Measurements from ENCODE around the gene SLC7A14.

DNA sequence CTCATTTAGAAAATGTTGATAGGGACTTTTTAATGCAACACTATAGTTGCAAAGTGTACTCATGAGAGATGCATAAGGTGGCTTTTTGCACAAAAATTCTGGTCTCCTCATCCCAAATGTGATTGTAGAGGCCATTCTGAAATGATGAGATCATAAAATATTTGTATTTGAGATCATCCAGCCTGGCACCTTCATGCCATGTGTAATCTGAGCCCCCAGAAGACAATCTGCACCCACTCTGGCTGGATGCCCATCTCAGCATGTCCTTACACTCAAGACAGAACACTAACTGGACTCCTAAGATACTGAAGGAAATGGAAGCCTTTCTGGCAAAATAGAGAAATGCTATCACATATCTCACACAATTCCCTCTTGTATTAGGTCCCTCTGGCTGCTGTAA is 49.2 kb downstream of the SLC7A14 start:
- TF ChIP-seq EZH2phosphoT487 (IDR thresholded peaks at IDR 0.05; ENCODE audit: borderline replicate concordance, low read length) (no peak), EZH2 (IDR thresholded peaks at IDR 0.05; ENCODE audit: low read length, unreplicated experiment) (no peak)
- TF ChIP-seq, protein P1, sequence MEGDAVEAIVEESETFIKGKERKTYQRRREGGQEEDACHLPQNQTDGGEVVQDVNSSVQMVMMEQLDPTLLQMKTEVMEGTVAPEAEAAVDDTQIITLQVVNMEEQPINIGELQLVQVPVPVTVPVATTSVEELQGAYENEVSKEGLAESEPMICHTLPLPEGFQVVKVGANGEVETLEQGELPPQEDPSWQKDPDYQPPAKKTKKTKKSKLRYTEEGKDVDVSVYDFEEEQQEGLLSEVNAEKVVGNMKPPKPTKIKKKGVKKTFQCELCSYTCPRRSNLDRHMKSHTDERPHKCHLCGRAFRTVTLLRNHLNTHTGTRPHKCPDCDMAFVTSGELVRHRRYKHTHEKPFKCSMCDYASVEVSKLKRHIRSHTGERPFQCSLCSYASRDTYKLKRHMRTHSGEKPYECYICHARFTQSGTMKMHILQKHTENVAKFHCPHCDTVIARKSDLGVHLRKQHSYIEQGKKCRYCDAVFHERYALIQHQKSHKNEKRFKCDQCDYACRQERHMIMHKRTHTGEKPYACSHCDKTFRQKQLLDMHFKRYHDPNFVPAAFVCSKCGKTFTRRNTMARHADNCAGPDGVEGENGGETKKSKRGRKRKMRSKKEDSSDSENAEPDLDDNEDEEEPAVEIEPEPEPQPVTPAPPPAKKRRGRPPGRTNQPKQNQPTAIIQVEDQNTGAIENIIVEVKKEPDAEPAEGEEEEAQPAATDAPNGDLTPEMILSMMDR (conservative IDR thresholded peaks at IDR 0.05; ENCODE audit: low read depth, low read length), result no peak

Data from PC-3 (cell line).